Caco-2 (cell line): ENCODE results near the gene TGFB2. TPM values are rescaled to one million over a fixed set of nuclear protein-coding genes. Genes with fewer than 3 reads are reported as not detected.
A peak's percentile ranks its signal among the peaks of the same experiment; 100 is the strongest.

Experiments
- BruUV-seq: library from RNA; stranded (reverse); fragments of 400-500 nt; replicated peaks from 2 replicates; lab custom pipeline; 2021; lab: Mats Ljungman, UMichigan
- CTCF ChIA-PET: fragments of 300-600 bp; sonication (Branson Sonifier 250); formaldehyde crosslinking; loops from one replicate; lab custom pipeline; 2022; ENCODE audit warnings: antibody characterized with exemption; lab: Charles Lee
- POLR2A ChIA-PET: fragments of 300-600 bp; sonication (Branson Sonifier 250); formaldehyde crosslinking; loops from one replicate; lab custom pipeline; 2022; ENCODE audit warnings: antibody characterized with exemption; lab: Charles Lee
- DNase-seq, 2 experiments: peaks; one replicate each; pipeline versions ENCODE4 v3.0.0 to v3.0.0-alpha.2; 2020 to 2022
- H3K27me3 ChIP-seq: replicated peaks from 2 replicates; pipeline ENCODE4 v1.6.0; 2011; ENCODE audit warnings: low read length; ENCODE audit not compliant: control insufficient read depth, insufficient read depth
- H3K36me3 ChIP-seq: 2 replicates; pipeline ENCODE4 v1.5.1; 2011; ENCODE audit warnings: low read length; ENCODE audit not compliant: control insufficient read depth, insufficient read depth
- H3K4me1 ChIP-seq: fragments of 250-450 bp; sonication (Bioruptor Pico); 2 replicates; pipeline ENCODE4 v1.5.1; 2020; ENCODE audit warnings: mild to moderate bottlenecking
- H3K4me3 ChIP-seq: 2 replicates; pipeline ENCODE4 v1.5.1; 2011; ENCODE audit warnings: low read depth, mild to moderate bottlenecking, control low read depth, low read length
- H3K9me3 ChIP-seq: fragments of 250-450 bp; sonication (Bioruptor Pico); 2 replicates; pipeline ENCODE4 v1.5.1; 2020; ENCODE audit warnings: mild to moderate bottlenecking, moderate library complexity
- H3K27ac Mint-ChIP-seq: one replicate; pipeline ENCODE4 v1.8.0; 2022; ENCODE audit warnings: mixed read lengths; ENCODE audit not compliant: unreplicated experiment
- H3K27me3 Mint-ChIP-seq: one replicate; pipeline ENCODE4 v1.8.0; 2022; ENCODE audit warnings: mixed read lengths; ENCODE audit not compliant: insufficient read depth, unreplicated experiment
- H3K36me3 Mint-ChIP-seq: one replicate; pipeline ENCODE4 v1.8.0; 2022; ENCODE audit warnings: mild to moderate bottlenecking, mixed read lengths; ENCODE audit not compliant: insufficient read depth, unreplicated experiment
- H3K4me1 Mint-ChIP-seq: one replicate; pipeline ENCODE4 v1.8.0; 2022; ENCODE audit warnings: low read depth, mixed read lengths; ENCODE audit not compliant: unreplicated experiment
- H3K4me3 Mint-ChIP-seq: one replicate; pipeline ENCODE4 v1.8.0; 2022; ENCODE audit warnings: mild to moderate bottlenecking, moderate library complexity, mixed read lengths; ENCODE audit not compliant: unreplicated experiment
- H3K9me3 Mint-ChIP-seq: one replicate; pipeline ENCODE4 v1.8.0; 2022; ENCODE audit warnings: mixed read lengths; ENCODE audit not compliant: unreplicated experiment
- CTCF ChIP-seq, 2 experiments: fragments of 200-600 bp in 1 of 2; IDR thresholded peaks; 1 replicate in 1 of 2; 2 replicates in 1 of 2; pipeline versions ENCODE4 v1.5.1 to v1.8.0; 2011 to 2022; ENCODE audit warnings: antibody characterized with exemption in 1 of 2, control low read depth in 1 of 2, inconsistent platforms in 1 of 2, low read depth in 1 of 2, low read length in 1 of 2, mild to moderate bottlenecking in 1 of 2, moderate library complexity in 1 of 2; ENCODE audit not compliant: insufficient read depth in 1 of 2, severe bottlenecking in 1 of 2, unreplicated experiment in 1 of 2
- intact Hi-C: fragments of 100-400 bp; cut with micrococcal nuclease; formaldehyde crosslinking; loops from one replicate; pipeline ENCODE4 v1.10.0; 2022; ENCODE audit not compliant: unreplicated experiment
- total RNA-seq: library from RNA; stranded (reverse); gene quantifications from 2 replicates; pipeline ENCODE4 v1.2.3, GENCODE V29; 2022

The TGFB2 gene
- total RNA-seq, 1 experiment from 2014 or later = 14.2 TPM

- TF ChIP-seq CTCF (IDR thresholded peaks at IDR 0.05; ENCODE audit: insufficient read depth in 1 of 2, low read depth in 1 of 2, low read length in 1 of 2, severe bottlenecking in 1 of 2, unreplicated experiment in 1 of 2) = no peak
- H3K4me1 ChIP-seq = peaks cover 29% of the 10 kb centered on the region
- no TSS peak for BruUV-seq
- no peak overlapping the region for H3K4me3 ChIP-seq
- H3K36me3 ChIP-seq = no peaks in the 10 kb centered on the region
- H3K27me3 ChIP-seq = no peaks in the 10 kb centered on the region
- Mint-ChIP-seq H3K27ac (peak overlapping the region; percentile 13), H3K36me3 (no peaks in the 10 kb centered on the region), H3K4me1 (peaks cover 35% of the 10 kb centered on the region), H3K4me3 (no peak overlapping the region), H3K9me3 (no peaks in the 10 kb centered on the region), H3K27me3 (no peaks in the 10 kb centered on the region)
- ChIA-PET CTCF (no interaction called here), POLR2A (no interaction called here)
- intact Hi-C loops = loop anchor here (5.0 kb wide), 2 partner anchors 96 to 116 kb away; partner anchors contain the start of gene TGFB2
- DNase-seq = no peak
- H3K9me3 ChIP-seq = no peaks in the 10 kb centered on the region
Observed at GRCh38 chr1:218463194-218464156, 118.3 kb downstream of the TGFB2 start.

- Mint-ChIP-seq H3K4me1 (peaks cover 24% of the 10 kb centered on the region), H3K36me3 (no peaks in the 10 kb centered on the region), H3K9me3 (no peaks in the 10 kb centered on the region), H3K27ac (no peak overlapping the region), H3K27me3 (no peaks in the 10 kb centered on the region), H3K4me3 (no peak overlapping the region)
- peaks cover 19% of the 10 kb centered on the region for H3K4me1 ChIP-seq
- no TSS peak for BruUV-seq
- H3K4me3 ChIP-seq = no peak overlapping the region
- POLR2A ChIA-PET = no interaction called here
- no peaks in the 10 kb centered on the region for H3K27me3 ChIP-seq
- CTCF ChIA-PET = no interaction called here
- no peak for DNase-seq
- H3K36me3 ChIP-seq = no peaks in the 10 kb centered on the region
- no peak for TF ChIP-seq CTCF (IDR thresholded peaks at IDR 0.05; ENCODE audit: insufficient read depth in 1 of 2, low read depth in 1 of 2, low read length in 1 of 2, severe bottlenecking in 1 of 2, unreplicated experiment in 1 of 2)
- intact Hi-C loops = loop anchor here (5.0 kb wide), 2 partner anchors 98 to 118 kb away; partner anchors contain the start of gene TGFB2
- no peaks in the 10 kb centered on the region for H3K9me3 ChIP-seq
Observed at GRCh38 chr1:218464871-218465270, 119.7 kb downstream of the TGFB2 start.

- no peak for DNase-seq
- ChIA-PET CTCF (no interaction called here), POLR2A (no interaction called here)
- TF ChIP-seq CTCF (IDR thresholded peaks at IDR 0.05; ENCODE audit: insufficient read depth in 1 of 2, low read depth in 1 of 2, low read length in 1 of 2, severe bottlenecking in 1 of 2, unreplicated experiment in 1 of 2) = no peak
- H3K9me3 ChIP-seq = no peaks in the 10 kb centered on the region
- no peak overlapping the region for H3K4me3 ChIP-seq
- Mint-ChIP-seq H3K9me3 (no peaks in the 10 kb centered on the region), H3K4me1 (peaks cover 16% of the 10 kb centered on the region), H3K36me3 (no peaks in the 10 kb centered on the region), H3K27ac (no peak overlapping the region), H3K4me3 (no peak overlapping the region), H3K27me3 (no peaks in the 10 kb centered on the region)
- H3K36me3 ChIP-seq = no peaks in the 10 kb centered on the region
- intact Hi-C loops = no loop called here
- no TSS peak for BruUV-seq
- H3K27me3 ChIP-seq = no peaks in the 10 kb centered on the region
- 0 out of 2 replicates have a peak, but pooled peaks cover 12% of the 10 kb centered on the region for H3K4me1 ChIP-seq
Observed at GRCh38 chr1:218466341-218467010, 121.3 kb downstream of the TGFB2 start.
